SK-N-MC (cell line): ENCODE results near the gene SMYD3.

Source experiments
- EZH2 ChIP-seq: fragments of 200-600 bp; sonication (generic); IDR thresholded peaks from one replicate; pipeline ENCODE4 v1.6.1; 2017; ENCODE audit warnings: antibody characterized with exemption
- POLR2AphosphoS5 ChIP-seq: IDR thresholded peaks from 2 replicates; pipeline ENCODE4 v1.6.1; 2012; ENCODE audit warnings: mild to moderate bottlenecking, low read depth, low read length, borderline replicate concordance

DNA sequence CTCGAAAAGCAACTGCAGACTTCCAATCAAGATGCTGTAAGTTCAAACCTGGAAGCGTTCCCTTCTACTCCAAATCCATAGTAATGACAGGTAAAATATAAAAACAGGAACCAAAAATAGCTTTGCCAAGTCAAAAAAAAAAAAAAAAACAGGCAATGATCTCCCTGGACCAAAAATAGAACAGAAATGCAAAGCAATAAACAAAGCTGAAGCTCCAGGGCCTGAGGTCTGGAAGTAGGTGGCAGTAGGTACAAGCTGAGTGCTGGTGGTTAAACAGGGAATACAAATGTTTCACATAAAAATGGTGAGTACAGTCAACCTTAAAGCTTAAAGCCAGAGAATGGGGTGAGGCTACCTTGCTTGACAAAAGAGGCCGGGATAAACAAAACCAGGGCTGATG lies 610.8 kb downstream of the SMYD3 start:
- no peak for TF ChIP-seq EZH2
- no peak for TF ChIP-seq POLR2AphosphoS5
